ENCODE measurements around the gene GNPDA2. TPM values are rescaled to one million over a fixed set of nuclear protein-coding genes. Genes with fewer than 3 reads are reported as not detected.
"Not testable (repeated sequence)": the region's sequence is repeated elsewhere in the genome, so short reads cannot be mapped to it uniquely, and the experiment has no call there.

Gene GNPDA2
- total RNA-seq, 2 experiments from 2014 or later: 13.1 to 14.6 TPM

DNA sequence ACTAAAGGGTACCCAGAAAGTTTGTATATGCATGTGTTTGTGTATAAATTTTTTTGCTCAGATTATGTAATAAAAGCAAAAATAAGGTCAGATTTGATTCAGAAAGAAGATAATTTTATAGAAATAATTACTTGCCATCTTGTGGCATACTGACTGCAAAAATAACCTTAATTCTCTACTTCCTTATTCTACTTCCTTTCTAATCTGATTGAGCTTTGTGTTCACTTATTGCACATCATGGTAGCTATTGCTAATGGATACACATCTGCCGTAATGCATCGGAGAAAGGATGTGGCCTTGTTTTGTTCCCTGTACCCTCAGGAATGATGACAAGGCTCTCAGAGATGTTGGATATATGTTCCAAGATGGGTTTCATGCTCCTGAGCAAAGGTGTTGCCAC lies 10.5 kb upstream of the GNPDA2 start:
- Mint-ChIP-seq H3K4me1 (ENCODE audit: low read depth) (no peaks in the 10 kb centered on the region), H3K27ac (no peak overlapping the region), H3K4me3 (no peak overlapping the region), H3K27me3 (peaks cover 15% of the 10 kb centered on the region), H3K9me3 (no peaks in the 10 kb centered on the region), H3K36me3 (ENCODE audit: low read depth) (no peaks in the 10 kb centered on the region)
- ATAC-seq (no peak), DNase-seq (no peak)
- POLR2A ChIA-PET: no interaction called here
- CTCF ChIA-PET: no interaction called here
- intact Hi-C loops (cut with micrococcal nuclease): no loop called here
- TF ChIP-seq, protein P1, sequence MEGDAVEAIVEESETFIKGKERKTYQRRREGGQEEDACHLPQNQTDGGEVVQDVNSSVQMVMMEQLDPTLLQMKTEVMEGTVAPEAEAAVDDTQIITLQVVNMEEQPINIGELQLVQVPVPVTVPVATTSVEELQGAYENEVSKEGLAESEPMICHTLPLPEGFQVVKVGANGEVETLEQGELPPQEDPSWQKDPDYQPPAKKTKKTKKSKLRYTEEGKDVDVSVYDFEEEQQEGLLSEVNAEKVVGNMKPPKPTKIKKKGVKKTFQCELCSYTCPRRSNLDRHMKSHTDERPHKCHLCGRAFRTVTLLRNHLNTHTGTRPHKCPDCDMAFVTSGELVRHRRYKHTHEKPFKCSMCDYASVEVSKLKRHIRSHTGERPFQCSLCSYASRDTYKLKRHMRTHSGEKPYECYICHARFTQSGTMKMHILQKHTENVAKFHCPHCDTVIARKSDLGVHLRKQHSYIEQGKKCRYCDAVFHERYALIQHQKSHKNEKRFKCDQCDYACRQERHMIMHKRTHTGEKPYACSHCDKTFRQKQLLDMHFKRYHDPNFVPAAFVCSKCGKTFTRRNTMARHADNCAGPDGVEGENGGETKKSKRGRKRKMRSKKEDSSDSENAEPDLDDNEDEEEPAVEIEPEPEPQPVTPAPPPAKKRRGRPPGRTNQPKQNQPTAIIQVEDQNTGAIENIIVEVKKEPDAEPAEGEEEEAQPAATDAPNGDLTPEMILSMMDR (IDR thresholded peaks at IDR 0.05): no peak

DNA sequence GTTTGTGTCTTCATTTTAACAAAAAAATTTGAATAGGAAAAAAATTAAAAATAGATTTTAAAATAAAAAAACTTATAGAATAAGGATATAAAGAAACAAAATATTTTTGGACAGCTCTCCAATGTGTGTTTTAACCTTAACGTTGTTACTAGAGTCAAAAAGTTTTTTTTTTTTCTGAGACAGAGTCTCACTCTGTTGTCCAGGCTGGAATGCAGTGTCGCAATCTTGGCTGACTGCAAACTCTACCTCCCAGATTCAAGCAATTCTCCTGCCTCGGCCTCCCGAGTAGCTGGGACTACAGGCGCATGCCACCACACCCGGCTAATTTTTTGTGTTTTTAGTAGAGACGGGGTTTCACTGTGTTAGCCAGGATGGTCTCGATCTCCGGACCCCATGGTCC lies 2.3 kb upstream of the GNPDA2 start:
- CTCF ChIA-PET: interaction anchor here (1.2 kb wide), 1 partner anchor 11 kb away, joined by 4 read pairs; no protein-coding TSS in a partner anchor
- intact Hi-C loops (cut with micrococcal nuclease): loop anchor here (5.0 kb wide), 1 partner anchor 51 kb away; the partner anchor contains the start of gene GUF1
- peaks cover 22% of the 10 kb centered on the region for H3K4me1 Mint-ChIP-seq (ENCODE audit: low read depth)
- ATAC-seq; H3K4me3 Mint-ChIP-seq; DNase-seq; H3K9me3 Mint-ChIP-seq; H3K27me3 Mint-ChIP-seq; H3K36me3 Mint-ChIP-seq (ENCODE audit: low read depth); H3K27ac Mint-ChIP-seq; POLR2A ChIA-PET: not testable (repeated sequence)

- TF ChIP-seq, protein P1 (IDR thresholded peaks at IDR 0.05): no peak
- Mint-ChIP-seq H3K9me3 (no peaks in the 10 kb centered on the region), H3K36me3 (ENCODE audit: low read depth) (peaks cover 3% of the 10 kb centered on the region), H3K4me1 (ENCODE audit: low read depth) (peaks cover 31% of the 10 kb centered on the region), H3K27me3 (peaks cover 2% of the 10 kb centered on the region), H3K27ac (no peak overlapping the region), H3K4me3 (peak overlapping the region; percentile 91)
- ATAC-seq: no peak
- CTCF ChIA-PET: interaction anchor here (0.7 to 1.3 kb wide), 3 partner anchors 9 to 1792 kb away, joined by 3 to 4 read pairs (median 3); no protein-coding TSS in a partner anchor
- no peak for DNase-seq
- intact Hi-C loops (cut with micrococcal nuclease): loop anchor here (5.0 kb wide), 1 partner anchor 50 kb away; the partner anchor contains the start of gene GUF1
- POLR2A ChIA-PET: interaction anchor here (1.2 to 2.6 kb wide), 3 partner anchors 10 to 49 kb away, joined by 3 to 15 read pairs (median 3); partner anchors contain the start of gene GUF1
Measured at GRCh38 chr4:44727471-44727870, 1.1 kb upstream of the GNPDA2 start.

DNA sequence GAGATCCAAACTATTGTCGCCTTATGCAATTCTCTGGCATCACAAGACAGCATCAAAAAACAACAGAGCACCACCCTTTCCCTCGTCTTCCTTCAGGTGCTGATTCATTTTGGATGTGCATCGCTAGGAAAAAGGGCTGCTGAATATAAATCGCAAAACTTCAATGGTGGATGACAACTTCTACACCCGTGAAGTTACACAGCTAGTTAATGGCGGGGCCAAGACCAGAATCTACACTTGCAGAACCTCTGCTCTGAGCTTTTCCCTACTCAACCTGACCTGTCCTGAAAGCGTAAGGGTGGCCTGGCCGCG lies 674 bp downstream of the GNPDA2 start:
- Mint-ChIP-seq H3K9me3 (no peaks in the 10 kb centered on the region), H3K36me3 (ENCODE audit: low read depth) (peaks cover 7% of the 10 kb centered on the region), H3K27ac (peak overlapping the region; percentile 92), H3K27me3 (no peaks in the 10 kb centered on the region), H3K4me1 (ENCODE audit: low read depth) (peaks cover 37% of the 10 kb centered on the region), H3K4me3 (peak overlapping the region; percentile 91)
- TF ChIP-seq, protein P1 (IDR thresholded peaks at IDR 0.05): no peak
- DNase-seq (no peak), ATAC-seq (no peak)
- ChIA-PET CTCF (interaction anchor here (0.7 kb wide), 1 partner anchor 35 kb away, joined by 3 read pairs; no protein-coding TSS in a partner anchor), POLR2A (interaction anchor here (0.9 to 2.6 kb wide), 2 partner anchors 17 to 47 kb away, joined by 3 to 15 read pairs; partner anchors contain the start of gene GUF1)
- intact Hi-C loops (cut with micrococcal nuclease): loop anchor here (5.0 kb wide), 1 partner anchor 48 kb away; the partner anchor contains the start of gene GUF1

DNA sequence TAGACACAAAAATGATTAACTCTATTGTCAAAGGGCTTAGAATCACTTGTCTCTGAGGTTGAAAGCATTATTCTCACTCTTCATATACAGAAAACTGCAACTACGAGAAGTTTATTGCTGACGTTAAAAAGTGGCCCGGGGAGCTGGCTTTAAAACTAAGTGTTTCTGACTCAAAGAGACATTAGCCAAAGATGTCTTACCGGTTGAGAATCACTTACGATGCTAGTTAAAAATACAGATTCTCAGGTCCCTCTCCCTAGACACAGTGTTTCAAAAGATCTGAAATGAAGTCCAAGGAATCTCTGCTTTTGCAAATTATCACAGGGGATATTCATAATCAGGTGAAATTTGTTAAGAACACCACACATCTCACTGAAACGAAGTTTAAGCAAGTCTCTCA lies 1.2 kb downstream of the GNPDA2 start:
- intact Hi-C loops (cut with micrococcal nuclease): loop anchor here (5.0 kb wide), 1 partner anchor 48 kb away; the partner anchor contains the start of gene GUF1
- Mint-ChIP-seq H3K27ac (peak overlapping the region; percentile 92), H3K36me3 (ENCODE audit: low read depth) (peaks cover 7% of the 10 kb centered on the region), H3K27me3 (no peaks in the 10 kb centered on the region), H3K9me3 (no peaks in the 10 kb centered on the region), H3K4me3 (peak overlapping the region; percentile 91), H3K4me1 (ENCODE audit: low read depth) (peaks cover 40% of the 10 kb centered on the region)
- DNase-seq (no peak), ATAC-seq (no peak)
- ChIA-PET POLR2A (interaction anchor here (2.6 kb wide), 1 partner anchor 47 kb away, joined by 15 read pairs; the partner anchor contains the start of gene GUF1), CTCF (interaction anchor here (0.7 kb wide), 1 partner anchor 35 kb away, joined by 3 read pairs; no protein-coding TSS in a partner anchor)
- TF ChIP-seq, protein P1 (IDR thresholded peaks at IDR 0.05): no peak

All from activated CD8-positive, alpha-beta T cell treated with anti-CD3 and anti-CD28 coated beads for 36 hours (primary cell).